Keratinocyte (primary cell): ENCODE results near the gene SLC28A3. TPM values are rescaled to one million over a fixed set of nuclear protein-coding genes. Genes with fewer than 3 reads are reported as not detected.

Source experiments
- DNase-seq: peaks from one replicate; pipeline ENCODE4 v3.0.0-alpha.2; 2011; ENCODE audit warnings: low read depth, missing footprints, low spot score
- FAIRE-seq: peaks from 2 replicates; lab custom pipeline; 2011; peaks lifted over from hg19 to GRCh38; lab: Jason Lieb, UNC
- H2AFZ ChIP-seq: 2 replicates; pipeline ENCODE4 v1.6.0; 2012; ENCODE audit warnings: low read length, control low read depth, inconsistent platforms; ENCODE audit not compliant: control insufficient read depth
- H3K27ac ChIP-seq: 2 replicates; pipeline ENCODE4 v1.5.1; 2011; ENCODE audit warnings: low read length; ENCODE audit not compliant: control insufficient read depth, insufficient read depth
- H3K27me3 ChIP-seq: 3 replicates; pipeline ENCODE4 v1.6.0; 2011; ENCODE audit warnings: low read length; ENCODE audit not compliant: control insufficient read depth, insufficient read depth; ENCODE audit errors: extremely low read depth
- H3K36me3 ChIP-seq, 2 experiments: 2 replicates in 1 of 2; 3 replicates in 1 of 2; pipeline ENCODE4 v1.5.1; 2011; ENCODE audit warnings: low read length in 2 of 2, mild to moderate bottlenecking in 1 of 2; ENCODE audit not compliant: control insufficient read depth in 2 of 2, insufficient read depth in 2 of 2; ENCODE audit errors: extremely low read depth in 1 of 2
- H3K4me1 ChIP-seq: 3 replicates; pipeline ENCODE4 v1.5.1; 2011; ENCODE audit warnings: low read length; ENCODE audit not compliant: control insufficient read depth, insufficient read depth; ENCODE audit errors: extremely low read depth
- H3K4me2 ChIP-seq: 3 replicates; pipeline ENCODE4 v1.6.0; 2011; ENCODE audit warnings: low read depth, low read length; ENCODE audit not compliant: control insufficient read depth, insufficient read depth; ENCODE audit errors: extremely low read depth
- H3K4me3 ChIP-seq, 3 experiments: fragments of 200-600 bp in 1 of 3; sonication (generic) in 1 of 3; 2 replicates in 2 of 3; 3 replicates in 1 of 3; pipeline ENCODE4 v1.5.1; 2011 to 2016; ENCODE audit warnings: low read length in 3 of 3, mild to moderate bottlenecking in 3 of 3, control low read depth in 2 of 3, inconsistent platforms in 1 of 3, low read depth in 1 of 3, mixed read lengths in 1 of 3, mixed run types in 1 of 3, moderate library complexity in 1 of 3; ENCODE audit not compliant: control insufficient read depth in 2 of 3, insufficient read depth in 2 of 3; ENCODE audit errors: extremely low read depth in 1 of 3
- H3K79me2 ChIP-seq: 2 replicates; pipeline ENCODE4 v1.6.0; 2012; ENCODE audit warnings: low read length; ENCODE audit not compliant: control insufficient read depth, insufficient read depth
- H3K9ac ChIP-seq: 3 replicates; pipeline ENCODE4 v1.6.0; 2011; ENCODE audit warnings: low read length; ENCODE audit not compliant: control insufficient read depth, insufficient read depth; ENCODE audit errors: extremely low read depth
- H3K9me1 ChIP-seq: 3 replicates; pipeline ENCODE4 v1.6.0; 2011; ENCODE audit warnings: low read length; ENCODE audit not compliant: control insufficient read depth, insufficient read depth; ENCODE audit errors: extremely low read depth
- H3K9me3 ChIP-seq: 2 replicates; pipeline ENCODE4 v1.5.1; 2012; ENCODE audit warnings: low read depth, low read length; ENCODE audit not compliant: control insufficient read depth
- H4K20me1 ChIP-seq: 3 replicates; pipeline ENCODE4 v1.6.0; 2011; ENCODE audit warnings: low read length; ENCODE audit not compliant: control insufficient read depth, insufficient read depth; ENCODE audit errors: extremely low read depth
- CTCF ChIP-seq, 3 experiments: IDR thresholded peaks in 1 of 3; conservative IDR thresholded peaks in 1 of 3; optimal IDR thresholded peaks in 1 of 3; 2 replicates in 2 of 3; 3 replicates in 1 of 3; pipeline versions ENCODE3 to v1.5.1; 2011; ENCODE audit warnings: low read length in 3 of 3, mild to moderate bottlenecking in 3 of 3, moderate library complexity in 2 of 3, control low read depth in 1 of 3, inconsistent platforms in 1 of 3; ENCODE audit not compliant: insufficient read depth in 2 of 3; ENCODE audit errors: extremely low read depth in 1 of 3
- EZH2 ChIP-seq: IDR thresholded peaks from one replicate; pipeline ENCODE4 v1.6.1; 2012; ENCODE audit warnings: inconsistent platforms, mild to moderate bottlenecking, low read length, moderate library complexity
- dilution Hi-C: fragments of 300-500 bp; cut with MboI; formaldehyde crosslinking; loops from one replicate; pipeline ENCODE4 v1.7.0; 2020; ENCODE audit warnings: low sequenced_read_pairs; ENCODE audit not compliant: extremely low pct_ligation_motif_present
- polyA plus RNA-seq, 5 experiments: library from polyadenylated mRNA; depleted of rRNA in 3 of 5; stranded (reverse) in 3 of 5; stranded (forward) in 1 of 5; unstranded in 1 of 5; fragments of >200 nt; gene quantifications; 1 replicate in 1 of 5; 2 replicates in 3 of 5; 3 replicates in 1 of 5; pipeline versions ENCODE4 v1.2.1 to v1.2.3, GENCODE V29; 2011 to 2012; ENCODE audit warnings: missing spikeins in 2 of 5, low read depth in 1 of 5, low replicate concordance in 1 of 5

Gene SLC28A3
- polyA plus RNA-seq, 1 donor (not counting 4 experiments of a cell fraction or from before 2014, with no cell fraction given): 2.4 TPM

- Histone ChIP-seq H3K4me3 (no peak overlapping the region), H3K9me1 (no peaks in the 10 kb centered on the region), H3K4me2 (no peak overlapping the region), H3K9me3 (no peaks in the 10 kb centered on the region), H3K36me3 (no peaks in the 10 kb centered on the region), H3K27me3 (no peaks in the 10 kb centered on the region), H2AFZ (no peak overlapping the region), H3K9ac (no peak overlapping the region), H3K4me1 (peaks cover 20% of the 10 kb centered on the region), H3K27ac (no peak overlapping the region), H3K79me2 (no peaks in the 10 kb centered on the region), H4K20me1 (no peaks in the 10 kb centered on the region)
- dilution Hi-C loops: no loop called here
- TF ChIP-seq CTCF (optimal IDR thresholded peaks at IDR 0.05 in 1 of 3, IDR thresholded peaks at IDR 0.05 in 1 of 3, conservative IDR thresholded peaks at IDR 0.05 in 1 of 3; ENCODE audit: extremely low read depth in 1 of 3, insufficient read depth in 2 of 3, low read length in 3 of 3): no peak
- no peak for TF ChIP-seq EZH2
- FAIRE-seq (no peak), DNase-seq (no peak)
Measured at GRCh38 chr9:84293001-84293798, 47.4 kb downstream of the SLC28A3 start.

GRCh38 chr9:84285381-84285780 is 55.2 kb downstream of the SLC28A3 start:
- DNase-seq: no peak
- dilution Hi-C loops: no loop called here

More at GRCh38 chr9:84285381-84285780, 55.2 kb downstream of the SLC28A3 start:
- TF ChIP-seq CTCF (optimal IDR thresholded peaks at IDR 0.05 in 1 of 3, IDR thresholded peaks at IDR 0.05 in 1 of 3, conservative IDR thresholded peaks at IDR 0.05 in 1 of 3; ENCODE audit: extremely low read depth in 1 of 3, insufficient read depth in 2 of 3, low read length in 3 of 3): no peak
- TF ChIP-seq EZH2: no peak
- Histone ChIP-seq H3K36me3 (no peaks in the 10 kb centered on the region), H3K4me2 (no peak overlapping the region), H3K79me2 (no peaks in the 10 kb centered on the region), H3K9me3 (no peaks in the 10 kb centered on the region), H3K9ac (no peak overlapping the region), H3K4me1 (no peaks in the 10 kb centered on the region), H2AFZ (no peak overlapping the region), H4K20me1 (no peaks in the 10 kb centered on the region), H3K27ac (no peak overlapping the region), H3K4me3 (no peak overlapping the region), H3K27me3 (no peaks in the 10 kb centered on the region), H3K9me1 (no peaks in the 10 kb centered on the region)
- no peak for FAIRE-seq
